HepG2 (cell line): ENCODE data around the gene MAVS. TPM values are rescaled to one million over a fixed set of nuclear protein-coding genes. Genes with fewer than 3 reads are reported as not detected.
A peak's percentile ranks its signal among the peaks of the same experiment; 100 is the strongest.

Experiments used
- ATAC-seq: fragments of 200-7000 bp; cut with Tn5 transposase; 3 replicates; pipeline ENCODE4 v1.9.1; 2020; ENCODE audit warnings: mild to moderate bottlenecking, moderate library complexity
- BruUV-seq: library from RNA; stranded (reverse); fragments of 400-500 nt; replicated peaks from 2 replicates; lab custom pipeline; 2021; lab: Mats Ljungman, UMichigan
- CTCF ChIA-PET: fragments of 300-600 bp; formaldehyde crosslinking; extraction: SDS; loops from one replicate; lab custom pipeline; 2021; ENCODE audit warnings: low total read pairs, inconsistent platforms, low intra/inter-chr PET ratio; lab: Yijun Ruan, JAX
- POLR2A ChIA-PET: fragments of 350-600 bp; sonication (Branson Sonifier 250); formaldehyde crosslinking; loops from one replicate; lab custom pipeline; 2020; ENCODE audit warnings: antibody characterized with exemption, inconsistent platforms; lab: Yijun Ruan, JAX
- DNase-seq: peaks from one replicate; pipeline ENCODE4 v3.0.0-alpha.2; 2015; ENCODE audit warnings: low spot score
- FAIRE-seq: peaks from 3 replicates; lab custom pipeline; 2011; peaks lifted over from hg19 to GRCh38; lab: Jason Lieb, UNC
- H2AFZ ChIP-seq: one replicate; pipeline ENCODE4 v1.6.1; 2011; ENCODE audit warnings: low read length, inconsistent platforms
- H3K27ac ChIP-seq: fragments of 300-600 bp; 3 replicates; pipeline ENCODE4 v1.8.0; 2011; ENCODE audit warnings: mixed run types, mild to moderate bottlenecking, mixed read lengths, low read length, inconsistent platforms; ENCODE audit not compliant: insufficient read depth; ENCODE audit errors: extremely low read length
- H3K27me3 ChIP-seq, 2 experiments: fragments of 200-600 bp in 1 of 2; 2 replicates in 1 of 2; 3 replicates in 1 of 2; pipeline versions ENCODE4 v1.6.0 to v1.8.0; 2011; ENCODE audit warnings: low read length in 2 of 2, mild to moderate bottlenecking in 2 of 2, moderate library complexity in 2 of 2, inconsistent platforms in 1 of 2; ENCODE audit not compliant: insufficient read depth in 2 of 2, control insufficient read depth in 1 of 2
- H3K36me3 ChIP-seq, 2 experiments: fragments of 200-600 bp in 1 of 2; replicated peaks in 1 of 2; 2 replicates in 1 of 2; 3 replicates in 1 of 2; pipeline versions ENCODE4 v1.5.1 to v1.8.0; 2011; ENCODE audit warnings: low read length in 2 of 2, inconsistent platforms in 1 of 2; ENCODE audit not compliant: insufficient read depth in 2 of 2, control insufficient read depth in 1 of 2
- H3K4me1 ChIP-seq: 2 replicates; pipeline ENCODE4 v1.5.1; 2012; ENCODE audit warnings: low read length, inconsistent platforms; ENCODE audit not compliant: insufficient read depth
- H3K4me2 ChIP-seq: 2 replicates; pipeline ENCODE4 v1.6.0; 2011; ENCODE audit warnings: low read depth, low read length, inconsistent platforms
- H3K4me3 ChIP-seq, 3 experiments: fragments of 200-600 bp in 1 of 3; sonication (generic), shearing (Covaris generic) in 1 of 3; replicated peaks in 1 of 3; 2 replicates each; pipeline ENCODE4 v1.5.1; 2011 to 2016; ENCODE audit warnings: low read length in 3 of 3, inconsistent platforms in 2 of 3, low read depth in 2 of 3, mild to moderate bottlenecking in 2 of 3, control low read depth in 1 of 3, mixed read lengths in 1 of 3; ENCODE audit not compliant: insufficient read depth in 1 of 3
- H3K79me2 ChIP-seq: one replicate; pipeline ENCODE4 v1.6.1; 2011; ENCODE audit warnings: low read length, inconsistent platforms; ENCODE audit not compliant: insufficient read depth
- H3K9ac ChIP-seq: 2 replicates; pipeline ENCODE4 v1.6.0; 2011; ENCODE audit warnings: mild to moderate bottlenecking, low read depth, low read length, inconsistent platforms; ENCODE audit not compliant: insufficient read depth
- H3K9me3 ChIP-seq: 2 replicates; pipeline ENCODE4 v1.5.1; 2012; ENCODE audit warnings: mild to moderate bottlenecking, low read length
- H4K20me1 ChIP-seq: 2 replicates; pipeline ENCODE4 v1.6.0; 2011; ENCODE audit warnings: inconsistent platforms, mild to moderate bottlenecking, low read length, moderate library complexity; ENCODE audit not compliant: insufficient read depth
- AGO2 ChIP-seq: fragments of 200-400 bp; formaldehyde crosslinking; optimal IDR thresholded peaks from 2 replicates; pipeline ENCODE3; 2017; ENCODE audit warnings: mild to moderate bottlenecking, low read depth, low read length, moderate library complexity
- ARHGAP35 ChIP-seq: sonication (generic); formaldehyde crosslinking; IDR thresholded peaks from 2 replicates; pipeline ENCODE4 v1.9.0; 2022; ENCODE audit warnings: mild to moderate bottlenecking, inconsistent platforms, moderate library complexity, missing genetic modification reagents, borderline replicate concordance
- HIVEP1 ChIP-seq: sonication (generic); formaldehyde crosslinking; IDR thresholded peaks from 2 replicates; pipeline ENCODE4 v1.4.0; 2020; ENCODE audit warnings: mild to moderate bottlenecking, missing genetic modification reagents
- KDM5B ChIP-seq: sonication (generic); formaldehyde crosslinking; IDR thresholded peaks from 2 replicates; pipeline ENCODE4 v1.4.0; 2020; ENCODE audit warnings: missing genetic modification reagents, mild to moderate bottlenecking, borderline replicate concordance
- MED8 ChIP-seq: sonication (generic); formaldehyde crosslinking; IDR thresholded peaks from 2 replicates; pipeline ENCODE4 v1.8.1; 2023; ENCODE audit warnings: mild to moderate bottlenecking, missing genetic modification reagents; ENCODE audit not compliant: insufficient replicate concordance
- POLR2A ChIP-seq, 2 experiments: IDR thresholded peaks; 2 replicates each; pipeline ENCODE4 v1.6.1; 2011; ENCODE audit warnings: low read depth in 2 of 2, low read length in 2 of 2, mild to moderate bottlenecking in 1 of 2, moderate library complexity in 1 of 2; ENCODE audit not compliant: insufficient read depth in 1 of 2
- POLR2AphosphoS5 ChIP-seq: IDR thresholded peaks from 2 replicates; pipeline ENCODE4 v1.6.1; 2012; ENCODE audit warnings: low read depth, low read length
- POLR2G ChIP-seq: fragments of 200-400 bp; formaldehyde crosslinking; IDR thresholded peaks from 2 replicates; pipeline ENCODE4 v1.6.1; 2018; ENCODE audit warnings: mild to moderate bottlenecking, low read depth, low read length, moderate library complexity
- RBM22 ChIP-seq: fragments of 200-400 bp; formaldehyde crosslinking; optimal IDR thresholded peaks from 2 replicates; pipeline ENCODE3; 2017; ENCODE audit warnings: mild to moderate bottlenecking, low read length, moderate library complexity
- RXRA ChIP-seq: sonication (generic); formaldehyde crosslinking; IDR thresholded peaks from 2 replicates; pipeline ENCODE4 v1.5.1; 2020; ENCODE audit warnings: missing genetic modification reagents
- SP5 ChIP-seq: IDR thresholded peaks from 2 replicates; pipeline ENCODE4 v1.6.1; 2016; ENCODE audit warnings: low read depth, borderline replicate concordance
- SRSF1 ChIP-seq: fragments of 200-400 bp; formaldehyde crosslinking; optimal IDR thresholded peaks from 2 replicates; pipeline ENCODE3; 2017; ENCODE audit warnings: mild to moderate bottlenecking, low read depth, low read length, moderate library complexity
- ZC3H13 ChIP-seq: sonication (generic); formaldehyde crosslinking; IDR thresholded peaks from 2 replicates; pipeline ENCODE4 v1.8.1; 2023; ENCODE audit warnings: mild to moderate bottlenecking, missing genetic modification reagents, moderate library complexity
- ZGPAT ChIP-seq: IDR thresholded peaks from 2 replicates; pipeline ENCODE4 v1.6.1; 2016; ENCODE audit warnings: mild to moderate bottlenecking
- ZMYM3 ChIP-seq: sonication (generic); formaldehyde crosslinking; IDR thresholded peaks from 2 replicates; pipeline ENCODE4 v1.5.1; 2020; ENCODE audit warnings: mild to moderate bottlenecking, missing genetic modification reagents
- ZNF367 ChIP-seq: sonication (generic); formaldehyde crosslinking; IDR thresholded peaks from 2 replicates; pipeline ENCODE4 v1.4.0; 2020; ENCODE audit warnings: missing genetic modification reagents, borderline replicate concordance
- ZNF776 ChIP-seq: sonication (generic); formaldehyde crosslinking; IDR thresholded peaks from 2 replicates; pipeline ENCODE4 v1.4.0; 2020; ENCODE audit warnings: mild to moderate bottlenecking, missing genetic modification reagents
- WGBS: methylation state at CpG from one replicate; pipeline ENCODE4 v1.1.6; 2017; ENCODE audit warnings: low lambda C conversion rate; 5-methylcytosine and 5-hydroxymethylcytosine counted together
- in situ Hi-C: cut with HindIII; loops from 2 replicates; pipeline ENCODE4 v1.10.0; 2017; ENCODE audit warnings: low pct_unique_long_range_greater_than_20kb; ENCODE audit not compliant: extremely low pct_ligation_motif_present
- intact Hi-C: fragments of 100-400 bp; cut with micrococcal nuclease; formaldehyde crosslinking; loops from one replicate; pipeline ENCODE4 v1.10.0; 2022; ENCODE audit not compliant: unreplicated experiment
- polyA plus RNA-seq, 8 experiments: library from polyadenylated mRNA; depleted of rRNA in 3 of 8; stranded (reverse) in 7 of 8; unstranded in 1 of 8; fragments of >200 nt; fragmentation: Illumina TruSeq in 4 of 8; extraction: Trizol in 4 of 8; gene quantifications; 2 replicates each; pipeline versions ENCODE4 v1.2.1 to v1.2.3, GENCODE V29; 2011 to 2016; ENCODE audit warnings: low read depth in 4 of 8, missing spikeins in 1 of 8, mixed read lengths in 1 of 8; ENCODE audit not compliant: insufficient read depth in 1 of 8
- total RNA-seq, 5 experiments: library from RNA; depleted of rRNA; stranded (reverse); fragments of >200 nt; fragmentation: Illumina TruSeq; extraction: Trizol; gene quantifications; 2 replicates each; pipeline ENCODE4 v1.2.3, GENCODE V29; 2016; ENCODE audit warnings: low read depth in 1 of 5
- TF ChIP-seq, protein P1 (sequence below): sonication (generic); formaldehyde crosslinking; IDR thresholded peaks from 2 replicates; pipeline ENCODE4 v1.5.0; 2020; ENCODE audit warnings: mild to moderate bottlenecking, missing genetic modification reagents, moderate library complexity
- TF ChIP-seq, protein P2 (sequence below): sonication (generic); formaldehyde crosslinking; IDR thresholded peaks from 2 replicates; pipeline ENCODE4 v1.8.0; 2022; ENCODE audit warnings: missing genetic modification reagents, mild to moderate bottlenecking, inconsistent platforms, borderline replicate concordance

Gene MAVS
- total and polyA plus RNA-seq, 2 of the 13 experiments (the other 11 are each of a cell fraction or from before 2014, with no cell fraction given), result 27.3 to 36.6 TPM

- TF ChIP-seq ARHGAP35 (CRISPR knock-in tag) (no peak), ZMYM3 (no peak), ZNF367 (CRISPR knock-in tag) (no peak), SRSF1 (no peak), ZGPAT (CRISPR knock-in tag) (no peak)
- TF ChIP-seq, protein P1, sequence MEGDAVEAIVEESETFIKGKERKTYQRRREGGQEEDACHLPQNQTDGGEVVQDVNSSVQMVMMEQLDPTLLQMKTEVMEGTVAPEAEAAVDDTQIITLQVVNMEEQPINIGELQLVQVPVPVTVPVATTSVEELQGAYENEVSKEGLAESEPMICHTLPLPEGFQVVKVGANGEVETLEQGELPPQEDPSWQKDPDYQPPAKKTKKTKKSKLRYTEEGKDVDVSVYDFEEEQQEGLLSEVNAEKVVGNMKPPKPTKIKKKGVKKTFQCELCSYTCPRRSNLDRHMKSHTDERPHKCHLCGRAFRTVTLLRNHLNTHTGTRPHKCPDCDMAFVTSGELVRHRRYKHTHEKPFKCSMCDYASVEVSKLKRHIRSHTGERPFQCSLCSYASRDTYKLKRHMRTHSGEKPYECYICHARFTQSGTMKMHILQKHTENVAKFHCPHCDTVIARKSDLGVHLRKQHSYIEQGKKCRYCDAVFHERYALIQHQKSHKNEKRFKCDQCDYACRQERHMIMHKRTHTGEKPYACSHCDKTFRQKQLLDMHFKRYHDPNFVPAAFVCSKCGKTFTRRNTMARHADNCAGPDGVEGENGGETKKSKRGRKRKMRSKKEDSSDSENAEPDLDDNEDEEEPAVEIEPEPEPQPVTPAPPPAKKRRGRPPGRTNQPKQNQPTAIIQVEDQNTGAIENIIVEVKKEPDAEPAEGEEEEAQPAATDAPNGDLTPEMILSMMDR (CRISPR knock-in tag), result no peak
Measured at GRCh38 chr20:3874194-3874844, 27.7 kb downstream of the MAVS start (continued).

GRCh38 chr20:3875378-3875974 lies 28.8 kb downstream of the MAVS start:
- CTCF ChIA-PET, result no interaction called here
- no peaks in the 10 kb centered on the region for H3K27me3 ChIP-seq
- TF ChIP-seq, protein P2, sequence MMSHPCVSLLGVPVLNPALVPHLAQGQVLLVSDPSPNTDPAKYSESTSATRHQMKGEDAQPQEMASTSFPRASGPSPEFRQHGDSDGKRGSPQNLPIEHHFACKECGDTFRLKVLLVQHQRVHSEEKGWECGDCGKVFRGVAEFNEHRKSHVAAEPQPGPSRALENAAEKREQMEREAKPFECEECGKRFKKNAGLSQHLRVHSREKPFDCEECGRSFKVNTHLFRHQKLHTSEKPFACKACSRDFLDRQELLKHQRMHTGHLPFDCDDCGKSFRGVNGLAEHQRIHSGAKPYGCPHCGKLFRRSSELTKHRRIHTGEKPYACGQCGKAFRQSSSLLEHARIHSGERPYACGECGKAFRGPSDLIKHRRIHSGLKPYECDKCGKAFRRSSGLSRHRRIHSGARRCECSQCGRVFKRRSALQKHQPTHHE, result no peak
- peak; percentile 70 for TF ChIP-seq AGO2
- 0 out of 2 replicates have a peak, but pooled peaks have one; percentile 22 for TF ChIP-seq ZNF776
- TF ChIP-seq RXRA (CRISPR knock-in tag), result no peak
- 0 out of 2 replicates have a peak, but pooled peaks have one; percentile 37 for TF ChIP-seq HIVEP1 (CRISPR knock-in tag)
- 0 out of 2 replicates have a peak, but pooled peaks have one; percentile 39 for TF ChIP-seq POLR2G
- peak; percentile 49 for TF ChIP-seq MED8
- TF ChIP-seq ZC3H13 (CRISPR knock-in tag), result 0 out of 2 replicates have a peak, but pooled peaks have one; percentile 20
- 0 out of 2 replicates have a peak, but pooled peaks have one; percentile 29 for TF ChIP-seq KDM5B (CRISPR knock-in tag)
- TF ChIP-seq POLR2A (IDR thresholded peaks at IDR 0.05; ENCODE audit: insufficient read depth in 1 of 2, low read depth in 2 of 2, low read length in 2 of 2), result peak in 1 of 2 experiments; percentile 21; a peak in 1 of 4 replicates
- TF ChIP-seq POLR2AphosphoS5, result peak; percentile 7; the same call in 1 of the 2 replicates
- no peak for TF ChIP-seq SP5 (CRISPR knock-in tag)
- peak; percentile 80 for TF ChIP-seq RBM22
- POLR2A ChIA-PET, result interaction anchor here (0.6 to 0.9 kb wide), 4 partner anchors 10 to 347 kb away, joined by 3 to 4 read pairs (median 3); partner anchors contain the start of gene AP5S1
- H2AFZ ChIP-seq, result no peak overlapping the region
- FAIRE-seq (no peak), ATAC-seq (no peak), DNase-seq (no peak)
- H3K4me2 ChIP-seq, result no peak overlapping the region
- H3K36me3 ChIP-seq, result peaks cover 3 to 19% of the 10 kb centered on the region in 2 experiments; a peak in 4 of 5 replicates
- in situ Hi-C loops, result no loop called here
- no peaks in the 10 kb centered on the region for H3K79me2 ChIP-seq
- no peak overlapping the region for H3K27ac ChIP-seq
- H3K9me3 ChIP-seq, result no peaks in the 10 kb centered on the region
- no peaks in the 10 kb centered on the region for H4K20me1 ChIP-seq
- BruUV-seq, result no TSS peak
- 97% methylated on average over 9 of the region's 9 CpGs for WGBS
- intact Hi-C loops, result no loop called here
- peaks cover 12% of the 10 kb centered on the region for H3K4me1 ChIP-seq
- no peak overlapping the region for H3K4me3 ChIP-seq
- no peak overlapping the region for H3K9ac ChIP-seq
